Amniotic epithelial cell (primary cell): Measurements from ENCODE around the gene SYT5.
"Not testable (repeated sequence)": the region's sequence is repeated elsewhere in the genome, so short reads cannot be mapped to it uniquely, and the experiment has no call there.

Source experiments
- DNase-seq: peaks from one replicate; pipeline ENCODE4 v3.0.0-alpha.2; 2010; ENCODE audit warnings: low read depth

SYT5 gene

GRCh38 chr19:55166530-55167268, 13.4 kb downstream of the SYT5 start, which contains the start of gene DNAAF3:
TSS of gene DNAAF3 (minus strand) at chr19:55166613. CDS start at chr19:55166413, 200 bp downstream.
- peak; percentile 97 for DNase-seq

GRCh38 chr19:55165952-55166529, 14.0 kb downstream of the SYT5 start:
- peak; percentile 84 for DNase-seq

- DNase-seq = no peak
These were observed 18.3 kb downstream of the SYT5 start for GRCh38 chr19:55161571-55162322.

GRCh38 chr19:55160986-55161365, 19.1 kb downstream of the SYT5 start:
- DNase-seq = no peak

GRCh38 chr19:55160128-55160985, 19.7 kb downstream of the SYT5 start:
- peak; percentile 65 for DNase-seq

- DNase-seq = peak; percentile 22
These were observed 21.0 kb downstream of the SYT5 start for GRCh38 chr19:55158848-55159749.

- DNase-seq = no peak
These were observed 21.7 kb downstream of the SYT5 start for GRCh38 chr19:55158423-55158822.

- no peak for DNase-seq
These were observed 22.8 kb downstream of the SYT5 start, which contains the start of gene TNNI3 for GRCh38 chr19:55157064-55157908. TSS of gene TNNI3 (minus strand) at chr19:55157732. CDS start at chr19:55157589, 143 bp downstream.

- peak; percentile 20 for DNase-seq
These were observed 23.7 kb downstream of the SYT5 start for GRCh38 chr19:55156202-55157063.

GRCh38 chr19:55155784-55156183, 24.3 kb downstream of the SYT5 start:
- DNase-seq = not testable (repeated sequence)

- no peak for DNase-seq
These were observed 26.3 kb downstream of the SYT5 start for GRCh38 chr19:55153652-55154264.

- no peak for DNase-seq
These were observed 28.1 kb downstream of the SYT5 start for GRCh38 chr19:55152017-55152416.

GRCh38 chr19:55149078-55150003, 30.7 kb downstream of the SYT5 start, which contains the start of gene TNNT1:
TSS of gene TNNT1 (minus strand) at chr19:55149206. CDS start at chr19:55147157, 2,049 bp downstream.
- no peak for DNase-seq

GRCh38 chr19:55147545-55148251, 32.4 kb downstream of the SYT5 start:
- no peak for DNase-seq

GRCh38 chr19:55146705-55147273, 33.3 kb downstream of the SYT5 start:
- DNase-seq = no peak

- no peak for DNase-seq
These were observed 33.9 kb downstream of the SYT5 start for GRCh38 chr19:55146078-55146704.
